ENCODE measurements around the gene AURKA.
A peak's percentile ranks its signal among the peaks of the same experiment; 100 is the strongest.
"Not testable (repeated sequence)": the region's sequence is repeated elsewhere in the genome, so short reads cannot be mapped to it uniquely, and the experiment has no call there.

AURKA gene

GRCh38 chr20:56343861-56344381 is 48.1 kb downstream of the AURKA start:
- H3K4me2 ChIP-seq (ENCODE audit: low read depth, low read length, poor library complexity, severe bottlenecking) = no peak overlapping the region
- no peaks in the 10 kb centered on the region for H3K9me2 ChIP-seq (replicated peaks; ENCODE audit: low read depth, low read length)
- H3K27me3 ChIP-seq (ENCODE audit: insufficient read depth, low read length, poor library complexity, severe bottlenecking) = no peaks in the 10 kb centered on the region
- no peaks in the 10 kb centered on the region for H4K20me1 ChIP-seq (ENCODE audit: insufficient read depth, low read length, poor library complexity, severe bottlenecking)
- H2AFZ ChIP-seq (ENCODE audit: low read length) = no peak overlapping the region
- H3K79me2 ChIP-seq (ENCODE audit: insufficient read depth, low read length) = no peaks in the 10 kb centered on the region
- H3K36me3 ChIP-seq (ENCODE audit: insufficient read depth, low read length) = no peaks in the 10 kb centered on the region
- no peak overlapping the region for H3K4me3 ChIP-seq (ENCODE audit: low read length, poor library complexity, severe bottlenecking)
- H3K4me1 ChIP-seq (ENCODE audit: insufficient read depth, low read length, poor library complexity, severe bottlenecking) = no peaks in the 10 kb centered on the region
- H3K9ac ChIP-seq (ENCODE audit: low read depth, low read length, poor library complexity, severe bottlenecking) = no peak overlapping the region
- no peaks in the 10 kb centered on the region for H3K9me3 ChIP-seq (ENCODE audit: insufficient read depth, low read depth, low read length)
- H3F3A ChIP-seq (ENCODE audit: low read depth) = no peaks in the 10 kb centered on the region
- TF ChIP-seq CTCF (conservative IDR thresholded peaks at IDR 0.05; ENCODE audit: low read length) (peak; percentile 21), EZH2phosphoT487 (IDR thresholded peaks at IDR 0.05; ENCODE audit: borderline replicate concordance) (no peak)

- no peaks in the 10 kb centered on the region for H3K9me2 ChIP-seq (replicated peaks; ENCODE audit: low read depth, low read length)
- no peaks in the 10 kb centered on the region for H3K9me3 ChIP-seq (ENCODE audit: insufficient read depth, low read depth, low read length)
- no peaks in the 10 kb centered on the region for H3K79me2 ChIP-seq (ENCODE audit: insufficient read depth, low read length)
- no peak overlapping the region for H2AFZ ChIP-seq (ENCODE audit: low read length)
- H3F3A ChIP-seq (ENCODE audit: low read depth) = no peaks in the 10 kb centered on the region
- H4K20me1 ChIP-seq (ENCODE audit: insufficient read depth, low read length, poor library complexity, severe bottlenecking) = no peaks in the 10 kb centered on the region
- no peaks in the 10 kb centered on the region for H3K27me3 ChIP-seq (ENCODE audit: insufficient read depth, low read length, poor library complexity, severe bottlenecking)
- no peaks in the 10 kb centered on the region for H3K4me1 ChIP-seq (ENCODE audit: insufficient read depth, low read length, poor library complexity, severe bottlenecking)
- no peak overlapping the region for H3K9ac ChIP-seq (ENCODE audit: low read depth, low read length, poor library complexity, severe bottlenecking)
- no peak overlapping the region for H3K4me3 ChIP-seq (ENCODE audit: low read length, poor library complexity, severe bottlenecking)
- H3K36me3 ChIP-seq (ENCODE audit: insufficient read depth, low read length) = no peaks in the 10 kb centered on the region
- TF ChIP-seq CTCF (conservative IDR thresholded peaks at IDR 0.05; ENCODE audit: low read length) = no peak
- TF ChIP-seq EZH2phosphoT487 (IDR thresholded peaks at IDR 0.05; ENCODE audit: borderline replicate concordance) = no peak
- no peak overlapping the region for H3K4me2 ChIP-seq (ENCODE audit: low read depth, low read length, poor library complexity, severe bottlenecking)
Measured at GRCh38 chr20:56342783-56343182, 49.2 kb downstream of the AURKA start.

- H3K36me3 ChIP-seq (ENCODE audit: insufficient read depth, low read length); H3K4me3 ChIP-seq (ENCODE audit: low read length, poor library complexity, severe bottlenecking); H3K9me3 ChIP-seq (ENCODE audit: insufficient read depth, low read depth, low read length); H3K4me2 ChIP-seq (ENCODE audit: low read depth, low read length, poor library complexity, severe bottlenecking); H3K9me2 ChIP-seq (replicated peaks; ENCODE audit: low read depth, low read length); H3K79me2 ChIP-seq (ENCODE audit: insufficient read depth, low read length); H3F3A ChIP-seq (ENCODE audit: low read depth); H3K27me3 ChIP-seq (ENCODE audit: insufficient read depth, low read length, poor library complexity, severe bottlenecking); H2AFZ ChIP-seq (ENCODE audit: low read length); H3K4me1 ChIP-seq (ENCODE audit: insufficient read depth, low read length, poor library complexity, severe bottlenecking); H4K20me1 ChIP-seq (ENCODE audit: insufficient read depth, low read length, poor library complexity, severe bottlenecking); H3K9ac ChIP-seq (ENCODE audit: low read depth, low read length, poor library complexity, severe bottlenecking): not testable (repeated sequence)
Measured at GRCh38 chr20:56336709-56337108, 55.3 kb downstream of the AURKA start.

- Histone ChIP-seq H3K27me3 (ENCODE audit: insufficient read depth, low read length, poor library complexity, severe bottlenecking) (no peaks in the 10 kb centered on the region), H3K9me2 (replicated peaks; ENCODE audit: low read depth, low read length) (no peaks in the 10 kb centered on the region), H3K36me3 (ENCODE audit: insufficient read depth, low read length) (no peaks in the 10 kb centered on the region), H3K9me3 (ENCODE audit: insufficient read depth, low read depth, low read length) (no peaks in the 10 kb centered on the region), H3K4me3 (ENCODE audit: low read length, poor library complexity, severe bottlenecking) (no peak overlapping the region), H3K9ac (ENCODE audit: low read depth, low read length, poor library complexity, severe bottlenecking) (no peak overlapping the region), H3K4me2 (ENCODE audit: low read depth, low read length, poor library complexity, severe bottlenecking) (no peak overlapping the region), H3K79me2 (ENCODE audit: insufficient read depth, low read length) (no peaks in the 10 kb centered on the region), H2AFZ (ENCODE audit: low read length) (no peak overlapping the region), H3K4me1 (ENCODE audit: insufficient read depth, low read length, poor library complexity, severe bottlenecking) (no peaks in the 10 kb centered on the region), H4K20me1 (ENCODE audit: insufficient read depth, low read length, poor library complexity, severe bottlenecking) (no peaks in the 10 kb centered on the region), H3F3A (ENCODE audit: low read depth) (no peaks in the 10 kb centered on the region)
- TF ChIP-seq EZH2phosphoT487 (IDR thresholded peaks at IDR 0.05; ENCODE audit: borderline replicate concordance) (no peak), CTCF (conservative IDR thresholded peaks at IDR 0.05; ENCODE audit: low read length) (no peak)
Measured at GRCh38 chr20:56328861-56329260, 63.2 kb downstream of the AURKA start.

All from Loucy (cell line).